SJCRH30 (cell line): Measurements from ENCODE around the gene LEKR1. TPM values are rescaled to one million over a fixed set of nuclear protein-coding genes. Genes with fewer than 3 reads are reported as not detected.

ENCODE experiments used
- DNase-seq, 2 experiments: peaks; one replicate each; pipeline ENCODE4 v3.0.0-alpha.2; 2015 to 2020
- H3K27ac ChIP-seq: fragments of 250-450 bp; sonication (Bioruptor Pico); 2 replicates; pipeline ENCODE4 v1.5.1; 2020; ENCODE audit warnings: mild to moderate bottlenecking, moderate library complexity
- H3K27me3 ChIP-seq: fragments of 250-450 bp; sonication (Bioruptor Pico); 2 replicates; pipeline ENCODE4 v1.5.1; 2020; ENCODE audit warnings: mild to moderate bottlenecking, moderate library complexity
- H3K36me3 ChIP-seq: fragments of 250-450 bp; sonication (Bioruptor Pico); 2 replicates; pipeline ENCODE4 v1.5.1; 2020; ENCODE audit warnings: mild to moderate bottlenecking, moderate library complexity
- H3K4me1 ChIP-seq: fragments of 250-450 bp; sonication (Bioruptor Pico); 2 replicates; pipeline ENCODE4 v1.5.1; 2020; ENCODE audit warnings: mild to moderate bottlenecking, moderate library complexity
- H3K4me3 ChIP-seq: fragments of 250-450 bp; sonication (Bioruptor Pico); 2 replicates; pipeline ENCODE4 v1.5.1; 2020; ENCODE audit warnings: mild to moderate bottlenecking, moderate library complexity
- H3K9me3 ChIP-seq: fragments of 250-450 bp; sonication (Bioruptor Pico); replicated peaks from 2 replicates; pipeline ENCODE4 v1.5.1; 2020; ENCODE audit warnings: mild to moderate bottlenecking, moderate library complexity
- total RNA-seq: library from RNA; depleted of rRNA; stranded (reverse); fragments of >200 nt; shearing (Covaris generic); gene quantifications from 2 replicates; pipeline ENCODE4 v1.2.3, GENCODE V29; 2014

LEKR1 gene
- total RNA-seq, 1 experiment from 2014 or later, result 0.61 TPM

- Histone ChIP-seq H3K27ac (no peak overlapping the region), H3K4me3 (no peak overlapping the region)
Measured at GRCh38 chr3:157069406-157069805, 243.3 kb downstream of the LEKR1 start.

DNA sequence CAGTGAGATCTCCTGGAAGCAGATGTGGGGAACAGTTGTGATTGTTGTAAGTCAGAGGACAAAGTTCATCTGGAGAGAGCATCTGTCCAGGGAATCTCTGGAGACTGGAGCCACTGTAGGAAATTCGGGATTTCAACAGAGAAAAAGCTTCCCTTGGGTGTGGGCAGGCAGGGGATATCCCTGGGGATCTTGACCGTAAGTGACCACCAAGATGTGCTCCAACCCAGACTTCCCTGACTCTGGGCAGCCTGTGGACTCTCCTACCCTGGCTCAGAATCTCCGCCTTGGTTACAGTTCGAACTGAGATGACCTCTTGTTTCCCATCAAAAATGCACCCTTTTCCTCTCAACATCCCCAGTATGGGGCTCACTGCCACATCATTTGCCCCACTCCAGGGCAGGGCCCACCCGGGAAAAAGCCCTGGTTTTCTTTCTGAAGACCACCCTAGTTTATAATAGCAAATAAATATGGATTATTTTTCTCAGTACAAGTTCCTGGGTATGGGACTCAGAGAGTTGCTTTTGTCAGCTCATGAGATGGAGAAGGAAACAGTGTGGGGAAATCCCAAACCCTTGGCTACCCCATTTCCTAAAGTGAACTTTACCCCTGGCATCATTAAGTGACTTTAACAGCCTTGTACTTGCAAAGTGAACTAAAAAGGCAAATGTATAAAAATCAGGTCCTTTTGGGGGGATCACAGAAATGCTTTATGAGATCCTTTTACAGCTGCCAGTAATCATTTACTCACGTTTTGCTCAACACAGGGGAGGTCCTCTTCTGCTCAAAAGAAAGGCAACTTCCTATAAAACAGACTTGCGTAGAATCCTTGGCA lies 243.9 kb downstream of the LEKR1 start:
- Histone ChIP-seq H3K27me3 (no peaks in the 10 kb centered on the region), H3K27ac (no peak overlapping the region), H3K36me3 (no peaks in the 10 kb centered on the region), H3K4me1 (peaks cover 14% of the 10 kb centered on the region), H3K9me3 (no peaks in the 10 kb centered on the region), H3K4me3 (no peak overlapping the region)
- no peak for DNase-seq

More at GRCh38 chr3:157069406-157069805, 243.3 kb downstream of the LEKR1 start:
- Histone ChIP-seq H3K4me1 (peaks cover 14% of the 10 kb centered on the region), H3K9me3 (no peaks in the 10 kb centered on the region), H3K27me3 (no peaks in the 10 kb centered on the region), H3K36me3 (no peaks in the 10 kb centered on the region)
- DNase-seq, result no peak

DNA sequence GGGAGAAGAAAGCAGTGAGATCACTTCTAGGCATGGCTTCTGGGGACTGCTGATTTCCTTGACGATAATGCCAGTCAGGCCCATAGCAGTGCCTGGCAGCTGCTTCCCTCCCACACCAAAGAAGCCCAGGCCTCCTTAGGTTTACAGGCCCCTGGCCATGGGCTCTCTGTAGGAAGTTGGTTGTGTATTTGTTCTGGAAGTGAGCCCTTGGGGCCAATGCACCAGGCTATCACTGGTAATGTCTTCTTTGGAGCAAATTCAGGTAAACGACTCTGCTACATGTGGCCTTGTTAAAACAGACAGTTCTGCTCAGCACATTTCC lies 244.5 kb downstream of the LEKR1 start:
- no peak overlapping the region for H3K27ac ChIP-seq
- H3K4me3 ChIP-seq, result no peak overlapping the region
- no peaks in the 10 kb centered on the region for H3K9me3 ChIP-seq
- H3K4me1 ChIP-seq, result peaks cover 14% of the 10 kb centered on the region
- H3K27me3 ChIP-seq, result no peaks in the 10 kb centered on the region
- DNase-seq, result no peak
- no peaks in the 10 kb centered on the region for H3K36me3 ChIP-seq

GRCh38 chr3:157071744-157072525 lies 245.8 kb downstream of the LEKR1 start:
- Histone ChIP-seq H3K4me1 (peaks cover 9% of the 10 kb centered on the region), H3K36me3 (no peaks in the 10 kb centered on the region), H3K27me3 (no peaks in the 10 kb centered on the region), H3K9me3 (no peaks in the 10 kb centered on the region), H3K27ac (no peak overlapping the region), H3K4me3 (no peak overlapping the region)
- no peak for DNase-seq

DNA sequence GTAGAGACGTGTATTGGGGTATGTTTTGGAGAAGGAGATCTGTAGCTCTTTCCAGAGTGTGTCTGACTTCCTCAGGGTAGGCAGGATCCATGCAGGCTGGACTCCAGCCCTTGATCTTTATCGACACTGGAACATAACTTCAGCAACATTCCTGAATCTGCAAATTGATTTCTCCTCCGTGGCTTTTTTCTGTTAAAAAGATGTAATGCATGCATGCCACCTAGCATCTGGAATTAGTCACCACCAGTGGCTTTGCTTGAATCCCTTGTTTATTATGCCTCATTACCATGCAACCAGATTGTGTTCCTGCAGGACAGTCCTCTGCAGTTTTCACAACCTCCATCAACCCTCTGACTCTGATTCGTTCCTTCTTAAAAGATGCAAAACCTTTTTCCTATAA lies 247.7 kb downstream of the LEKR1 start:
- no peaks in the 10 kb centered on the region for H3K9me3 ChIP-seq
- no peaks in the 10 kb centered on the region; the same call in 1 of the 2 replicates for H3K4me1 ChIP-seq
- no peaks in the 10 kb centered on the region for H3K27me3 ChIP-seq
- DNase-seq, result no peak
- no peak overlapping the region for H3K27ac ChIP-seq
- no peaks in the 10 kb centered on the region for H3K36me3 ChIP-seq
- no peak overlapping the region for H3K4me3 ChIP-seq

DNA sequence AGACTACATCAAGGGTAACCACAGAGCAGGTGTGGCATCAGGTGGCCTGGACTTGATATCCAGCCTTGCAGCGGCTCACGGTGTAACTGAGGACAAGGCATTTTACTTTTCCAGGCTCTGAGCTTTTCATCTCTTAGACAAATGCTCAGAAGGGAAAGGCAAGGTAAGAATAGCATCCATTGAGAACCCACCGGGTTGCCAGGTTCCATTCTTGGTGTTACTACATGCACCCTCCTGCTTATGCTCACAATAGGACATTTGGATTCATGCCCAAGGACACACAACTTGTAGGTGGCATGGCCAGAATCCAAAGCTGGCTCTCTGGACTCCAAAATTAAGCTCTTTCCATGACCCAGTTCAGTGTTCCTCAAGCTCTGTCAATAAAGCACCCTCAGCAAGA lies 248.3 kb downstream of the LEKR1 start:
- no peaks in the 10 kb centered on the region for H3K36me3 ChIP-seq
- no peak overlapping the region for H3K27ac ChIP-seq
- DNase-seq, result no peak
- no peaks in the 10 kb centered on the region; the same call in 1 of the 2 replicates for H3K4me1 ChIP-seq
- H3K9me3 ChIP-seq, result no peaks in the 10 kb centered on the region
- H3K4me3 ChIP-seq, result no peak overlapping the region
- no peaks in the 10 kb centered on the region for H3K27me3 ChIP-seq

DNA sequence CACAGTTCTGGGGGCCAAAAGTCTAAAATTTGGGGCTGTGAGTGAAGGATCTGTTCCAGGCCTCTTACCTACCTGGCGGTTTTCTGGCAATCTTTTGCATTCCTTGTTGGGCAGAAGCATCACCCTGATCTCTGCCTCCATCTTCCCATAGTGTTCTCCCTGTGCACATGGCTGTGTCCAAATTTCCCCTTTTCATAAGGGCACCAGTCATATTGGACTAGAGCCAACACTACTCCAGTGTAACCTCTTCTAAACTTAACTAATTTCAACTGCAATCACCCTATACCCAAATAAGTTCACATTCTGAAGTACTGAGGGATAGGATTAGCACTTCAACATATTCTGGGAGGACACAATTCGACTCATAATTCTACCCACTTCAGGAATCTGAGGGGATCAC lies 248.8 kb downstream of the LEKR1 start:
- Histone ChIP-seq H3K27ac (no peak overlapping the region), H3K4me3 (no peak overlapping the region), H3K4me1 (peaks cover 4% of the 10 kb centered on the region), H3K36me3 (no peaks in the 10 kb centered on the region), H3K27me3 (no peaks in the 10 kb centered on the region), H3K9me3 (no peaks in the 10 kb centered on the region)
- no peak for DNase-seq

GRCh38 chr3:157075693-157076420 lies 249.7 kb downstream of the LEKR1 start:
- H3K36me3 ChIP-seq, result no peaks in the 10 kb centered on the region
- no peak overlapping the region for H3K4me3 ChIP-seq
- H3K4me1 ChIP-seq, result peaks cover 13% of the 10 kb centered on the region
- no peaks in the 10 kb centered on the region for H3K27me3 ChIP-seq
- no peak overlapping the region for H3K27ac ChIP-seq
- DNase-seq, result no peak
- no peaks in the 10 kb centered on the region for H3K9me3 ChIP-seq

- Histone ChIP-seq H3K9me3 (no peaks in the 10 kb centered on the region), H3K4me1 (peaks cover 23% of the 10 kb centered on the region), H3K36me3 (no peaks in the 10 kb centered on the region), H3K27me3 (no peaks in the 10 kb centered on the region), H3K27ac (peak overlapping the region; percentile 12; the same call in 1 of the 2 replicates), H3K4me3 (peak overlapping the region; percentile 18; the same call in 1 of the 2 replicates)
- peak in 1 of 2 experiments; percentile 31 for DNase-seq
Measured at GRCh38 chr3:157077565-157077991, 251.4 kb downstream of the LEKR1 start.

DNA sequence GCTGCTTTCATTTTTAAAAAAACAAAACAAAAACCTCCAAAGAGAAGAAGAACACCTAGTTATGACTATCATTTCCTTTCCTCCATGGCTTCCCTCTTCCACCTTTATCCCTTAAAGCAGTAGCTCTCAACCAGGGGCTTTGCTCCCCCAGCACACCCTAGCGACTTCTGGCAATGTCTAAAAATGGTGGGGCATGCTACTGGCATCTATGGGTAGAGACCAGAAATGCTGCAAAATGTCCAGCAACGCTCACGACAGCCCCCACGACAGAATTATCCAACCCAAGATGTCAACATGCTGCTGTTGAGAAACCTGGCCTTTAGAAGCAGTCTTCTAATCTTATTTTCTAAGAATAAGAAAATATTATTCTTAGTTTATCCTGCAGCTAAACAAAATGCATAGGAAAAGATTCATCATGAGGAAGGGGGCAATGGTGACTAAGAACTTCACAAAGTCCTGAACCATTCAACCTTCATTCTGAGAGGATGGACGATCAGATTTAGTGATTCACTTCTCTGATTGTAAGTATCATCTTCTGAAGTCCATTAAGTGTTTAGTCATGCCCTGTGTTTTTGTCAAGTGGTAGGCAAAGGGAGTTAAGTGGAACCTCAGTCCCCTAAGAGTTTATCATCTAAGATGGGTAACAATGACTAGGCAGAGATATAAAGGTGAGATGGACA lies 252.1 kb downstream of the LEKR1 start:
- H3K27ac ChIP-seq, result no peak overlapping the region
- no peaks in the 10 kb centered on the region for H3K9me3 ChIP-seq
- H3K36me3 ChIP-seq, result no peaks in the 10 kb centered on the region
- no peak overlapping the region for H3K4me3 ChIP-seq
- DNase-seq, result no peak
- peaks cover 23% of the 10 kb centered on the region for H3K4me1 ChIP-seq
- no peaks in the 10 kb centered on the region for H3K27me3 ChIP-seq

DNA sequence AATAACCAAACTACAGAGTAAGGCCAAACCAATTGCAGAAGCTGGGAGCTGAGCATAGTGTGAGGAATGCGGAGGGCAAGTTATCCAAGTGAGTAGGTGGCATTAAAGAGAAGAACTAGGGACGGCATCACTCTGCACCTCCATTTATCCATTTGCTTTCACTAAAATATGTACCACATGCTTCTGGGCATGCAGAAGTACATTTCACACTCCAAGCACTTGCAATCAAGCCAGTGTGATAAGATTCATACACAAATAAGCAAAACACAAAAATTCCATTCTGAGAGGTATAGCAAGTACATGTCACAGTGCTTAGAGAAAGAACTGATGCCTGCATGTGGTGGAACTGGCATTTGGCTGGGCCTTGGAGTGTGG lies 252.6 kb downstream of the LEKR1 start:
- no peak for DNase-seq
- Histone ChIP-seq H3K27ac (no peak overlapping the region), H3K27me3 (no peaks in the 10 kb centered on the region), H3K4me1 (peaks cover 23% of the 10 kb centered on the region), H3K36me3 (no peaks in the 10 kb centered on the region), H3K9me3 (no peaks in the 10 kb centered on the region), H3K4me3 (no peak overlapping the region)

GRCh38 chr3:157079676-157080369 lies 253.7 kb downstream of the LEKR1 start:
- H3K9me3 ChIP-seq, result no peaks in the 10 kb centered on the region
- H3K36me3 ChIP-seq, result no peaks in the 10 kb centered on the region
- H3K4me3 ChIP-seq, result no peak overlapping the region
- DNase-seq, result peak in 1 of 2 experiments; percentile 56
- peaks cover 23% of the 10 kb centered on the region for H3K4me1 ChIP-seq
- peak overlapping the region; percentile 33 for H3K27ac ChIP-seq
- H3K27me3 ChIP-seq, result no peaks in the 10 kb centered on the region

- Histone ChIP-seq H3K4me1 (peaks cover 23% of the 10 kb centered on the region), H3K36me3 (no peaks in the 10 kb centered on the region), H3K9me3 (no peaks in the 10 kb centered on the region), H3K4me3 (peak overlapping the region; percentile 15; the same call in 1 of the 2 replicates), H3K27ac (peak overlapping the region; percentile 16; the same call in 1 of the 2 replicates), H3K27me3 (no peaks in the 10 kb centered on the region)
- peak; percentile 89 to 96 for DNase-seq
Measured at GRCh38 chr3:157081626-157082210, 255.6 kb downstream of the LEKR1 start.
